ENCODE measurements around the gene ANKRD18B.
"Not testable (repeated sequence)": the region's sequence is repeated elsewhere in the genome, so short reads cannot be mapped to it uniquely, and the experiment has no call there.

Gene ANKRD18B

DNA sequence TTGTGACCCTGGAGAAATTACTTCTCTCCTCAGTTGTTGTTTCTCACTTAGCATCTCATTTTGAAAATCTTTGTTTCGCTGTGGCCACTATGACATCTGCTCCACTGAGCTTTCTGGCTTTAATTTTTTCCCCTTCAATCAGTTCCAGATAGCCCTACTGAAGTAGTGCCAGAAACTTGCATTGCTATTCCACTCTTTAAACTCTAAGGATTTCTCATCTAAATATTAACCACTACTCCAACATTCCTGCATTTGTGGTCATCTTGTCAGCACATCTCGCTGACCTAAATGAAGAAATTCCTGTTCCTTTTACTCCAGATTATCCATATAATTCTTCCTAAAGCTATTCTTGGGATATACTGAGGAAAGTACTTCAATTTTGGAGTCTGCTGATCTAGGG is 35.0 kb upstream of the ANKRD18B start:
- Histone ChIP-seq H3K27me3 (ENCODE audit: insufficient read depth, poor library complexity, severe bottlenecking) (no peaks in the 10 kb centered on the region), H3K9me3 (ENCODE audit: severe bottlenecking) (no peaks in the 10 kb centered on the region), H3K36me3 (ENCODE audit: low read depth) (no peaks in the 10 kb centered on the region), H3K4me1 (ENCODE audit: insufficient read depth, poor library complexity, severe bottlenecking) (no peaks in the 10 kb centered on the region), H3K27ac (ENCODE audit: poor library complexity, severe bottlenecking) (no peak overlapping the region), H3K4me3 (ENCODE audit: severe bottlenecking) (no peak overlapping the region)
- no peak for ATAC-seq (ENCODE audit: low read depth)
- no peak for DNase-seq (ENCODE audit: low spot score)
- TF ChIP-seq, protein P1, sequence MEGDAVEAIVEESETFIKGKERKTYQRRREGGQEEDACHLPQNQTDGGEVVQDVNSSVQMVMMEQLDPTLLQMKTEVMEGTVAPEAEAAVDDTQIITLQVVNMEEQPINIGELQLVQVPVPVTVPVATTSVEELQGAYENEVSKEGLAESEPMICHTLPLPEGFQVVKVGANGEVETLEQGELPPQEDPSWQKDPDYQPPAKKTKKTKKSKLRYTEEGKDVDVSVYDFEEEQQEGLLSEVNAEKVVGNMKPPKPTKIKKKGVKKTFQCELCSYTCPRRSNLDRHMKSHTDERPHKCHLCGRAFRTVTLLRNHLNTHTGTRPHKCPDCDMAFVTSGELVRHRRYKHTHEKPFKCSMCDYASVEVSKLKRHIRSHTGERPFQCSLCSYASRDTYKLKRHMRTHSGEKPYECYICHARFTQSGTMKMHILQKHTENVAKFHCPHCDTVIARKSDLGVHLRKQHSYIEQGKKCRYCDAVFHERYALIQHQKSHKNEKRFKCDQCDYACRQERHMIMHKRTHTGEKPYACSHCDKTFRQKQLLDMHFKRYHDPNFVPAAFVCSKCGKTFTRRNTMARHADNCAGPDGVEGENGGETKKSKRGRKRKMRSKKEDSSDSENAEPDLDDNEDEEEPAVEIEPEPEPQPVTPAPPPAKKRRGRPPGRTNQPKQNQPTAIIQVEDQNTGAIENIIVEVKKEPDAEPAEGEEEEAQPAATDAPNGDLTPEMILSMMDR (IDR thresholded peaks at IDR 0.05; ENCODE audit: poor library complexity, severe bottlenecking) = no peak

GRCh38 chr9:33493819-33494218 is 30.2 kb upstream of the ANKRD18B start:
- not testable (repeated sequence) for H3K4me3 ChIP-seq (ENCODE audit: severe bottlenecking); DNase-seq (ENCODE audit: low spot score); H3K27ac ChIP-seq (ENCODE audit: poor library complexity, severe bottlenecking); ATAC-seq (ENCODE audit: low read depth); H3K4me1 ChIP-seq (ENCODE audit: insufficient read depth, poor library complexity, severe bottlenecking); H3K27me3 ChIP-seq (ENCODE audit: insufficient read depth, poor library complexity, severe bottlenecking); H3K9me3 ChIP-seq (ENCODE audit: severe bottlenecking); H3K36me3 ChIP-seq (ENCODE audit: low read depth)

DNA sequence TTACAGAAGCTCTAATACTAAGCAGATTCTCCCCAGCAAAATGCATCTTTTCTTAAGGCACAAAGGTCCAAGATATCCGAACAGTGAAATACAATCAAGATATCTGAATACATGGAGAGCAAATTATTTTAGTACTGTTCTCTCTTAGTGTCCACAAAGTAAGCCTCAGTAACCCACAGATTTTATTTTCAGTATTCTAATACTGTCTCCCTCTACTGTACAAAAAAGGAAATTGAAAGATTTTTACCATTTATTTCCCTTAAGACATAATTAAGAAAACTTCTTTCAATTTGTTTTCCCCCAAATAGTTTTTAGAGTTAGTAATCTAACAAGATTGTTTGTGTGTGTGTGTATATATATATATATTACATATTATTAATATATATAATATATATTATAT is 25.7 kb upstream of the ANKRD18B start:
- Histone ChIP-seq H3K4me1 (ENCODE audit: insufficient read depth, poor library complexity, severe bottlenecking) (no peaks in the 10 kb centered on the region), H3K4me3 (ENCODE audit: severe bottlenecking) (no peak overlapping the region), H3K27ac (ENCODE audit: poor library complexity, severe bottlenecking) (no peak overlapping the region), H3K27me3 (ENCODE audit: insufficient read depth, poor library complexity, severe bottlenecking) (no peaks in the 10 kb centered on the region), H3K36me3 (ENCODE audit: low read depth) (no peaks in the 10 kb centered on the region), H3K9me3 (ENCODE audit: severe bottlenecking) (no peaks in the 10 kb centered on the region)
- DNase-seq (ENCODE audit: low spot score) = no peak
- 0 out of 3 replicates have a peak, but pooled peaks have one; percentile 35 for ATAC-seq (ENCODE audit: low read depth)
- TF ChIP-seq, protein P1 (IDR thresholded peaks at IDR 0.05; ENCODE audit: poor library complexity, severe bottlenecking) = peak; percentile 37

GRCh38 chr9:33506626-33507370 is 17.3 kb upstream of the ANKRD18B start:
- Histone ChIP-seq H3K4me1 (ENCODE audit: insufficient read depth, poor library complexity, severe bottlenecking) (peaks cover 15% of the 10 kb centered on the region), H3K4me3 (ENCODE audit: severe bottlenecking) (no peak overlapping the region), H3K36me3 (ENCODE audit: low read depth) (no peaks in the 10 kb centered on the region), H3K27me3 (ENCODE audit: insufficient read depth, poor library complexity, severe bottlenecking) (no peaks in the 10 kb centered on the region), H3K9me3 (ENCODE audit: severe bottlenecking) (no peaks in the 10 kb centered on the region), H3K27ac (ENCODE audit: poor library complexity, severe bottlenecking) (peak overlapping the region; percentile 93)
- DNase-seq (ENCODE audit: low spot score) (peak; percentile 84), ATAC-seq (ENCODE audit: low read depth) (peak; percentile 91)
- TF ChIP-seq, protein P1 (IDR thresholded peaks at IDR 0.05; ENCODE audit: poor library complexity, severe bottlenecking) = no peak

GRCh38 chr9:33510262-33511183 is 13.5 kb upstream of the ANKRD18B start:
- Histone ChIP-seq H3K9me3 (ENCODE audit: severe bottlenecking) (no peaks in the 10 kb centered on the region), H3K27ac (ENCODE audit: poor library complexity, severe bottlenecking) (peak overlapping the region; percentile 51), H3K36me3 (ENCODE audit: low read depth) (no peaks in the 10 kb centered on the region), H3K4me1 (ENCODE audit: insufficient read depth, poor library complexity, severe bottlenecking) (peaks cover 23% of the 10 kb centered on the region), H3K27me3 (ENCODE audit: insufficient read depth, poor library complexity, severe bottlenecking) (no peaks in the 10 kb centered on the region), H3K4me3 (ENCODE audit: severe bottlenecking) (peak overlapping the region; percentile 34)
- TF ChIP-seq, protein P1 (IDR thresholded peaks at IDR 0.05; ENCODE audit: poor library complexity, severe bottlenecking) = no peak
- DNase-seq (ENCODE audit: low spot score) (no peak), ATAC-seq (ENCODE audit: low read depth) (peak; percentile 61)

GRCh38 chr9:33511184-33511517 is 12.9 kb upstream of the ANKRD18B start:
- peaks cover 28% of the 10 kb centered on the region for H3K4me1 ChIP-seq (ENCODE audit: insufficient read depth, poor library complexity, severe bottlenecking)
- peak overlapping the region; percentile 51 for H3K27ac ChIP-seq (ENCODE audit: poor library complexity, severe bottlenecking)
- ATAC-seq (ENCODE audit: low read depth); H3K36me3 ChIP-seq (ENCODE audit: low read depth); H3K9me3 ChIP-seq (ENCODE audit: severe bottlenecking); H3K27me3 ChIP-seq (ENCODE audit: insufficient read depth, poor library complexity, severe bottlenecking); DNase-seq (ENCODE audit: low spot score): not testable (repeated sequence)
- H3K4me3 ChIP-seq (ENCODE audit: severe bottlenecking) = peak overlapping the region; percentile 34

DNA sequence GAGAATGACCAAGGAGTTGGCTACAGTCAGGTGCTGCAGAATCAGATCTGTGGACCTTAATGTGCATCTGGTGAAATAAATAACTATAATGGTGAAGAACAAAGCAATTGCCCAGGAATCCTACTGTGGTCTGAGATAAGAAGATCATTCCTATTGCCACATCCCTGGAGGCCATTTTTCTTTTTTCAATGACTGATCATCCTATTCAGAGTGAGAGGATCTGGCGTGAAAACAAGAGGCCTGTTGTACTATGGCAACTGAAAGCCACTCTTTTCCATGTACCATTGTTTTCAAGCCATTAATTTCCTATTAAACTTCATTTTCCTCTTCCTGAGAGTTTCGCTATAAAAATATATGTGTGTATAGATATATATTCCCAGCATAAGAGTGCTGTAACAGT is 11.5 kb upstream of the ANKRD18B start:
- H3K4me1 ChIP-seq (ENCODE audit: insufficient read depth, poor library complexity, severe bottlenecking) = peaks cover 27% of the 10 kb centered on the region
- not testable (repeated sequence) for ATAC-seq (ENCODE audit: low read depth); H3K27me3 ChIP-seq (ENCODE audit: insufficient read depth, poor library complexity, severe bottlenecking); H3K9me3 ChIP-seq (ENCODE audit: severe bottlenecking); H3K36me3 ChIP-seq (ENCODE audit: low read depth); DNase-seq (ENCODE audit: low spot score); H3K27ac ChIP-seq (ENCODE audit: poor library complexity, severe bottlenecking); H3K4me3 ChIP-seq (ENCODE audit: severe bottlenecking)

All from RWPE2 (cell line).